LNCAP (cell line): ENCODE data around the gene HSPA12A.

Experiments
- CTCF ChIP-seq: fragments of 450-650 bp; IDR thresholded peaks from 2 replicates; pipeline ENCODE4 v1.5.1; 2017; ENCODE audit warnings: mild to moderate bottlenecking

The HSPA12A gene

DNA sequence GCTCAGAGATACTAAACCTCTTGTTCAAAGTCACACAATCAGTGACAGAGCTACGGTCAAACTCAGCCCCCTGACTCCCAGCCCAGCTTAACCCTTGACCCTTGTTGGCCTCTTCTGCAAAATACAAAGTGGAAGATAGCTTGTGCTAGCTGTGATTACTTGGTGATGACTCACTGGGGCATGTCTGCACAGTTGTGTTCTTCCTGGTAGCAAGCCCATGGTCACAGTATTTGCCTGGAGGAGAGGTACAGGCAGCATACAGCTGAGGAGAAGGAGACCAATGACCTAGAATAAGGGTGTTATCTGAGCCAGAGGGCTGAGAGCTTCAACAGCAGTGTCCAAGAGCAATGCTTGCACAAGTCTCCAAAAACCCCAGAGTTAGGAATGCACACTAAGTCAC lies 5.7 kb upstream of the HSPA12A start:
- TF ChIP-seq CTCF = no peak

DNA sequence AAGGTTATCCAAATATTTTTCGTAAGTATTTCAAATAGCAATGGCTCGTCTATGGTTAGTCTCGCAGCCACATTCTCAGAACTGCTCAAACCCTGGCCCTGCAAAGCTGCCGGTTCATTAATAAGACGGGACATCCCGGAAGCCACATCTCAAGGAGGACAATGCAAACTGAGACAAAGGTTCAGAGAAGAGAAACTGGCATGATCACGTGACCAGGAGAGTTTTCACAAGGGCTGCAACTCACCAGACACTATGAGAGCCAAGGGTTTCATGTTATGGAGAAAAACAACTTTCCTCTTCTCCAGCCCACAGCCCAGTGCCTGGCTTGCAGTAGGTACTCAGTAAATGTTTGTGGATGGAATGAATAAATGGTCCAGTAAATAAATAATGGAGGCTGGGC lies 5.0 kb upstream of the HSPA12A start:
- TF ChIP-seq CTCF = no peak

DNA sequence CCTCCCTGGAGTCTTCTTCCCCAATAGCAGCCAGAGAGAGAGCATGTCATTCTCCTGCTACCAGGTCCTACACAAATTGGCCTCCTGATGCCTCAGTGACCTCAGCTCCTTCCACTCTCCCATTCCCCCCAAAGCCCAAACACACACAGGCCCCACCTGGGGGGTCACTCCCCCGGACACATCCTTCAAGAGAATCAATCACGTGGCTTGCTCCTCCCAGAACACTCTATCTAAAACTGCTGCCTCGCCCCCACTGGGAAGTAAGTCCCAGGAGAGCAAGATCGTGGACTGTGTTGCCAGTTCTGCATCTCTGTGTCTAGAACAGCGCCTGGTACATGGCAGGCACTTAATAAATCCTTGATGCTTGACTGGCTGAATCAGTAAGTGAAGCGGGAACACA lies 2.5 kb upstream of the HSPA12A start:
- TF ChIP-seq CTCF = no peak

GRCh38 chr10:116744163-116744753 lies 1.9 kb upstream of the HSPA12A start:
- TF ChIP-seq CTCF = no peak

- TF ChIP-seq CTCF = no peak
These were observed 1.1 kb upstream of the HSPA12A start for GRCh38 chr10:116743266-116744064.

DNA sequence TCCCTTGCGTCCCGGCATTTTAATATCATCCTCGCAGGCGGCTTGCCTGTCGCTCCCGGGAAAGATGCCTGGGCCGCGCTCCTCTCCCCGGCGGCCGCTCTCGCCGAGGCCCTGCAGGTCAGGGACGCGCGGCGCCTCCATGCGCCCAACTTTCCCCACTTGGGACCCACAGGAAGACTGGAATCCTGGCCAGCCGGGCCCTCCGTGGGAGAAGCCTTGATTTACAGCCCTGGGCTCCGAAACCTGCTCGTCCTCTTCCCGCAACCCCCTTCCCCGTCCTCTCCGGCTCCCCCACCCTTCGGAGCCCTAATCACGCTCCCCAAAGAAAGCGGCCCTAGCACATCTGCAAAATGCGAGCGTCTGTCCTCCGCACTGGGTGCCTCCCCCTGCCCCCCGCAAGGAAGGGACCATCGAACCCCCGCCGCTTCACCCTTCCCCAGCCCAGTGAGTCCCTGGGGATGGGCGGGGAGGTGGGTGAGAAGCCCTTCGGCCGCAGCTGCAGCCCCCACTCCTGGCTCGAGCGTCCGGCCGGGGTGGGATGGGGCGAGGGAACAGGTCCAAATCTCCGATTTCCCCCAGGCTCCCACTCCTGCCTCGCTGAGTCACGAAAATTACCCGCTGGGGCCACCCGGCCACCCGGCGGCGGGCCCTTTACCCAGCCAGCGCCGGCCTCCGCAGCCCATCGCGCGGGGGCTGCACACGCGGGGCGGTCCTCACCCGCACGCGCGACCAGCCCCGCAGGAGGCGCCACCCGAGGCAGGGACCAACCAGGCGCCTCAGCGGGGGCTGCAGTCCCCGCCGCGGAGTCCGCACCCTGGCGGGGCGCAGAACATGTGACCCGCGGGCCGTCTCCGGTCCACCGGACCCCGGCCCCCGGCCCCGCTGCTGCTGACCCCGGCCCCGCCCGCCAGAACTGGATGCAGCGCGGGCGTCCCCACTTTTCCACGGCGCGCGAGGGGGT lies 695 bp downstream of the HSPA12A start:
- no peak for TF ChIP-seq CTCF

GRCh38 chr10:116740971-116741370 lies 1.4 kb downstream of the HSPA12A start:
- TF ChIP-seq CTCF = no peak
